C4-2B (cell line): ENCODE data around the gene NAB2.

ENCODE experiments used
- H3K27ac ChIP-seq: fragments of 450-650 bp; 2 replicates; pipeline ENCODE4 v1.5.1; 2017
- CTCF ChIP-seq: fragments of 450-650 bp; conservative IDR thresholded peaks from 2 replicates; pipeline ENCODE4 v1.5.1; 2017; ENCODE audit warnings: mild to moderate bottlenecking
- ZFX ChIP-seq: fragments of 450-650 bp; IDR thresholded peaks from 2 replicates; pipeline ENCODE4 v1.6.1; 2017

The NAB2 gene

GRCh38 chr12:57078519-57079404 is 10.2 kb upstream of the NAB2 start, which contains the start of gene NEMP1:
Gene NEMP1 (minus strand): TSS chr12:57078791. CDS start chr12:57078745, 46 bp downstream.
- peak within 1 kb of the TSS; percentile 81 for H3K27ac ChIP-seq
- TF ChIP-seq ZFX (peak; percentile 37), CTCF (no peak)

- TF ChIP-seq CTCF (no peak), ZFX (no peak)
- H3K27ac ChIP-seq = no peak overlapping the region
Observed at GRCh38 chr12:57079821-57080220, 9.1 kb upstream of the NAB2 start.

GRCh38 chr12:57080855-57081254 is 8.1 kb upstream of the NAB2 start:
- no peak for TF ChIP-seq CTCF
- TF ChIP-seq ZFX = no peak

GRCh38 chr12:57085999-57086492 is 2.9 kb upstream of the NAB2 start:
- no peak for TF ChIP-seq CTCF
- H3K27ac ChIP-seq = peak overlapping the region; percentile 81

More at GRCh38 chr12:57080855-57081254, 8.1 kb upstream of the NAB2 start:
- H3K27ac ChIP-seq = no peak overlapping the region

- H3K27ac ChIP-seq = peak overlapping the region; percentile 81
- TF ChIP-seq ZFX (no peak), CTCF (no peak; the same call in 1 of the 2 replicates)
Observed at GRCh38 chr12:57086493-57087009, 2.4 kb upstream of the NAB2 start.

- TF ChIP-seq ZFX (no peak), CTCF (no peak)
- peak overlapping the region; percentile 81 for H3K27ac ChIP-seq
Observed at GRCh38 chr12:57087010-57087690, 1.8 kb upstream of the NAB2 start.
